GM23248 (cell line): ENCODE measurements around the gene ODAPH.

Experiments
- EZH2 ChIP-seq: fragments of 200-600 bp; sonication (generic); IDR thresholded peaks from 2 replicates; pipeline ENCODE4 v1.6.1; 2018; ENCODE audit warnings: antibody characterized with exemption, mild to moderate bottlenecking; ENCODE audit not compliant: insufficient read depth, poor library complexity, severe bottlenecking
- EZH2phosphoT487 ChIP-seq: fragments of 200-600 bp; sonication (generic); IDR thresholded peaks from 2 replicates; pipeline ENCODE4 v1.6.1; 2018; ENCODE audit warnings: antibody characterized with exemption, moderate library complexity, mild to moderate bottlenecking, low read depth; ENCODE audit not compliant: insufficient read depth

- TF ChIP-seq EZH2 (no peak), EZH2phosphoT487 (no peak)
Measured at GRCh38 chr4:75545526-75545925, 10.3 kb upstream of the ODAPH start.
